ENCODE results near the gene ST6GALNAC3.

ST6GALNAC3 gene

GRCh38 chr1:76229279-76230005 lies 154.9 kb downstream of the ST6GALNAC3 start:
- Histone ChIP-seq H4K20me1 (ENCODE audit: control insufficient read depth, insufficient read depth, low read depth, low read length) (no peaks in the 10 kb centered on the region), H3K9me3 (ENCODE audit: control insufficient read depth, insufficient read depth, low read length) (no peaks in the 10 kb centered on the region), H3F3A (ENCODE audit: control insufficient read depth, insufficient read depth) (no peaks in the 10 kb centered on the region), H3K4me1 (ENCODE audit: control insufficient read depth, low read length) (no peaks in the 10 kb centered on the region), H3K79me2 (ENCODE audit: control insufficient read depth, low read length) (no peaks in the 10 kb centered on the region), H3K9me2 (replicated peaks; ENCODE audit: control insufficient read depth, low read length) (no peaks in the 10 kb centered on the region), H3K4me2 (ENCODE audit: low read length) (no peak overlapping the region), H3K27me3 (ENCODE audit: control insufficient read depth, low read length) (no peaks in the 10 kb centered on the region), H3K36me3 (ENCODE audit: control insufficient read depth, low read length) (no peaks in the 10 kb centered on the region), H3K4me3 (ENCODE audit: low read length) (no peak overlapping the region), H3K27ac (ENCODE audit: low read depth, low read length) (no peak overlapping the region)
- no peak for TF ChIP-seq CTCF (IDR thresholded peaks at IDR 0.05; ENCODE audit: low read depth, low read length, poor library complexity, severe bottlenecking)
- TF ChIP-seq EZH2phosphoT487 (IDR thresholded peaks at IDR 0.05; ENCODE audit: borderline replicate concordance, low read length) = no peak

DNA sequence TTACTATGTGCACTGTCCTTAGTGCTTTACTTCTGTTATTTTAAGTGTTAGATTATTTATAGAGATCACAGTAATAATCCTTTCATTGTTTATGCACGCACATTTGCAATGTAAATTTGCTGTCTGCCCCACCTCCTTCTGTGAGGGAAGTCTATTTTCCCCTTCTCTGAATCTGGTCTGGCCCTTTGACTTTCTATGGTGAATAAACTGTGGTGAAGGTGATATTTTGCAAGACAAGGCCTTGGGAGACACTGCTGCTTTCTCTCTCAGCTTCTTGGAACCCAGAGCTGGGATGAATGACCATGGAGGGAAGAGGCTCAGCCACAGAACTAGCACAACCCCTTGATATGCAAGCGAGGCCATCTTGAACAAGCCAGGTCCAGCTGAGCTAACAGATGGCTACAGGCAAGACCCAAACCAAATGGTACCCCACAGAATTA lies 156.3 kb downstream of the ST6GALNAC3 start:
- Histone ChIP-seq H3K9me3 (ENCODE audit: control insufficient read depth, insufficient read depth, low read length) (no peaks in the 10 kb centered on the region), H3K4me1 (ENCODE audit: control insufficient read depth, low read length) (no peaks in the 10 kb centered on the region), H3K9me2 (replicated peaks; ENCODE audit: control insufficient read depth, low read length) (no peaks in the 10 kb centered on the region), H3K79me2 (ENCODE audit: control insufficient read depth, low read length) (no peaks in the 10 kb centered on the region), H3K27ac (ENCODE audit: low read depth, low read length) (no peak overlapping the region), H3K27me3 (ENCODE audit: control insufficient read depth, low read length) (no peaks in the 10 kb centered on the region), H3K4me3 (ENCODE audit: low read length) (no peak overlapping the region), H3F3A (ENCODE audit: control insufficient read depth, insufficient read depth) (no peaks in the 10 kb centered on the region), H4K20me1 (ENCODE audit: control insufficient read depth, insufficient read depth, low read depth, low read length) (no peaks in the 10 kb centered on the region), H3K36me3 (ENCODE audit: control insufficient read depth, low read length) (no peaks in the 10 kb centered on the region), H3K4me2 (ENCODE audit: low read length) (no peak overlapping the region)
- TF ChIP-seq EZH2phosphoT487 (IDR thresholded peaks at IDR 0.05; ENCODE audit: borderline replicate concordance, low read length) = no peak
- no peak for TF ChIP-seq CTCF (IDR thresholded peaks at IDR 0.05; ENCODE audit: low read depth, low read length, poor library complexity, severe bottlenecking)

DNA sequence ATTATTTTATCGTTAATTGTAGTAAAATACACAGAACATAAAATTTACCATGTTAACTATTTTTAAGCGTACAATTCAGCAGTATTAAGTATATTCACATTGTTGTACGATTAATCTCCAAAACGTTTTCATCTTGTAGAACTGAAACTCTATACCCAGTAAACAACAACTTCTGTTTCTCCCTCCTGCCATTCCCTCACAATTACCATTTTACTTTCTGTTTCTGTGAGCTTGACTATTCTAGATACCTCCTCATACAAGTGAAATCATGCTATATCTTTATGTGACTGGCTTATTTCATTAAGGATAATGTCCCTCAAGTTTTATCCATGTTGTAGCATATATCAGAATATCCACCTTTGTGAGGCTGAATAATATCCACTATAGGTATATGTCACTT lies 156.8 kb downstream of the ST6GALNAC3 start:
- TF ChIP-seq CTCF (IDR thresholded peaks at IDR 0.05; ENCODE audit: low read depth, low read length, poor library complexity, severe bottlenecking) (no peak), EZH2phosphoT487 (IDR thresholded peaks at IDR 0.05; ENCODE audit: borderline replicate concordance, low read length) (no peak)
- no peak overlapping the region for H3K4me2 ChIP-seq (ENCODE audit: low read length)
- H4K20me1 ChIP-seq (ENCODE audit: control insufficient read depth, insufficient read depth, low read depth, low read length) = no peaks in the 10 kb centered on the region
- no peak overlapping the region for H3K27ac ChIP-seq (ENCODE audit: low read depth, low read length)
- H3F3A ChIP-seq (ENCODE audit: control insufficient read depth, insufficient read depth) = no peaks in the 10 kb centered on the region
- no peak overlapping the region for H3K4me3 ChIP-seq (ENCODE audit: low read length)
- H3K4me1 ChIP-seq (ENCODE audit: control insufficient read depth, low read length) = no peaks in the 10 kb centered on the region
- no peaks in the 10 kb centered on the region for H3K79me2 ChIP-seq (ENCODE audit: control insufficient read depth, low read length)
- H3K27me3 ChIP-seq (ENCODE audit: control insufficient read depth, low read length) = no peaks in the 10 kb centered on the region
- no peaks in the 10 kb centered on the region for H3K9me3 ChIP-seq (ENCODE audit: control insufficient read depth, insufficient read depth, low read length)
- no peaks in the 10 kb centered on the region for H3K36me3 ChIP-seq (ENCODE audit: control insufficient read depth, low read length)
- no peaks in the 10 kb centered on the region for H3K9me2 ChIP-seq (replicated peaks; ENCODE audit: control insufficient read depth, low read length)
